ENCODE results near the gene THOC6. TPM values are rescaled to one million over a fixed set of nuclear protein-coding genes. Genes with fewer than 3 reads are reported as not detected.
A peak's percentile ranks its signal among the peaks of the same experiment; 100 is the strongest.

Gene THOC6
- total and polyA plus RNA-seq, 12 donors, result 7.0 to 40.3 (median 10.6) TPM

- Histone ChIP-seq H3K4me1 (peaks cover 3 to 32% (median 12%) of the 10 kb centered on the region in 9 donors), H3K27me3 (peaks cover 0 to 32% (median 11%) of the 10 kb centered on the region in 7 donors), H3K9me3 (no peaks in the 10 kb centered on the region), H3K27ac (no peak overlapping the region), H3K4me3 (no peak overlapping the region), H3K36me3 (no peaks in the 10 kb centered on the region)
- DNase-seq (no peak), ATAC-seq (no peak)
- intact Hi-C loops (cut with DNase I), result no loop called here
- TF ChIP-seq CTCF (IDR thresholded peaks at IDR 0.05), result no peak
- 85 to 86% methylated on average over 9 of the region's 9 CpGs for WGBS, 2 donors
These were observed 36.5 kb upstream of the THOC6 start for GRCh38 chr16:2987286-2987685.

GRCh38 chr16:2987833-2988232 is 36.0 kb upstream of the THOC6 start:
- Histone ChIP-seq H3K4me1 (peaks cover 3 to 32% (median 12%) of the 10 kb centered on the region in 9 donors), H3K27me3 (peaks cover 0 to 32% (median 11%) of the 10 kb centered on the region in 7 donors), H3K36me3 (no peaks in the 10 kb centered on the region), H3K9me3 (no peaks in the 10 kb centered on the region), H3K27ac (no peak overlapping the region), H3K4me3 (no peak overlapping the region)
- no peak for DNase-seq
- intact Hi-C loops (cut with DNase I), result no loop called here
- peak in 1 of 8 donors; percentile 1 for ATAC-seq
- WGBS, 2 donors, result 52 to 59% methylated on average over 8 of the region's 8 CpGs
- TF ChIP-seq CTCF (IDR thresholded peaks at IDR 0.05), result no peak

- ATAC-seq (no peak), DNase-seq (no peak)
- H3K27me3 ChIP-seq, result peaks cover 0 to 32% (median 11%) of the 10 kb centered on the region in 7 donors
- intact Hi-C loops (cut with DNase I), result no loop called here
- H3K4me1 ChIP-seq, result peaks cover 3 to 26% (median 10%) of the 10 kb centered on the region in 9 donors
- no peaks in the 10 kb centered on the region for H3K36me3 ChIP-seq
- no peak for TF ChIP-seq CTCF (IDR thresholded peaks at IDR 0.05)
- no peak overlapping the region for H3K4me3 ChIP-seq
- H3K27ac ChIP-seq, result no peak overlapping the region
- H3K9me3 ChIP-seq, result no peaks in the 10 kb centered on the region
- WGBS, 2 donors, result 68 to 69% methylated on average over 8 of the region's 8 CpGs
These were observed 35.2 kb upstream of the THOC6 start for GRCh38 chr16:2988590-2989099.

GRCh38 chr16:2990891-2991290 is 32.9 kb upstream of the THOC6 start:
- intact Hi-C loops (cut with DNase I), result no loop called here
- WGBS, 2 donors, result 75% methylated on average over 10 of the region's 10 CpGs
- no peak for TF ChIP-seq CTCF (IDR thresholded peaks at IDR 0.05)

More at GRCh38 chr16:2990891-2991290, 32.9 kb upstream of the THOC6 start:
- H3K4me3 ChIP-seq, result no peak overlapping the region
- peaks cover 0 to 32% (median 11%) of the 10 kb centered on the region in 7 donors for H3K27me3 ChIP-seq
- no peaks in the 10 kb centered on the region for H3K36me3 ChIP-seq
- no peak for DNase-seq
- peaks cover 0 to 6% (median 0%) of the 10 kb centered on the region in 9 donors for H3K4me1 ChIP-seq
- no peak for ATAC-seq
- no peaks in the 10 kb centered on the region for H3K9me3 ChIP-seq
- no peak overlapping the region for H3K27ac ChIP-seq

Data from heart right ventricle (tissue), 16 donors.